ENCODE results near the gene TMEM176A. TPM values are rescaled to one million over a fixed set of nuclear protein-coding genes. Genes with fewer than 3 reads are reported as not detected.

Gene TMEM176A
- total RNA-seq, 1 experiment from 2014 or later, result not detected

DNA sequence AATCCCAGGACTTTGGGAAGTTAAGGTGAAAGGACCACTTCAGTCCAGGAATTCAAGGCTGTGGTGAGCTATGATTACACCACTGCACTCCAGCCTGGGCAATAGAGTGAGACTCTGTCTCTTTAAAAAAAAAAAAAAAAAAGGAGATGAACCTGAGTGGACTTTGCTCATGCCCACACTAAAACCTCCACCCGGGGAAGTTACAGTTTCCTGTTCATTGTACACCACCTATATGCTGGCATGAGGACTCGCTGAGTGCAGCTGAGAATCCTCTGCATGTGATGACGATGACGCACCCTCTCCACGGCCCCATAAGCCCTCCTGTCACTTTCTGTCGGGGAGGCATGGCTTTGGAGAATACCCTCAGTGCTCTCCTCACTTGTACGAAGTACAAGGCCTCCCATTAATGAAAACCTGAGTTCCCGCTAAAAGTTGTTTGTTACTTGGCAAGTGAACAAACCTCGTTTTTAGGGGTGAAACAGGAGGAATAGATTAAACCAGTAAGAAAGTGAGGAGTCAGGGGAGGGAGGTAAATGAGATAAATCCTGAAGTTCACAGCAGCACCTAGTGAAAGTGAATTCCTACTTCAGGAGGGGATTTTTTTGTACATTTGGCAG lies 16.3 kb upstream of the TMEM176A start:
- no peak overlapping the region for H3K9ac ChIP-seq (ENCODE audit: low read length)
- H3K27ac ChIP-seq (ENCODE audit: low read depth, low read length), result no peak overlapping the region
- no peaks in the 10 kb centered on the region for H3K79me2 ChIP-seq (ENCODE audit: insufficient read depth, low read length)
- H2AFZ ChIP-seq (ENCODE audit: low read depth, low read length, poor library complexity, severe bottlenecking), result no peak overlapping the region
- DNase-seq (ENCODE audit: low read depth, low spot score) (no peak), ATAC-seq (no peak)
- no peaks in the 10 kb centered on the region for H4K20me1 ChIP-seq (ENCODE audit: insufficient read depth)
- no peak overlapping the region for H3K4me2 ChIP-seq (ENCODE audit: low read length)
- no peak overlapping the region for H3K4me3 ChIP-seq (replicated peaks in 1 of 2; ENCODE audit: low read depth in 1 of 2, low read length in 2 of 2)
- CTCF ChIA-PET, result no interaction called here
- H3K27me3 ChIP-seq (ENCODE audit: insufficient read depth, low read length), result peaks cover 23% of the 10 kb centered on the region
- H3K36me3 ChIP-seq (ENCODE audit: control insufficient read depth in 1 of 2, insufficient read depth in 2 of 2, low read length in 2 of 2), result no peaks in the 10 kb centered on the region
- POLR2A ChIA-PET, result no interaction called here
- no TSS peak for BruUV-seq (replicated peaks)
- TF ChIP-seq CBX3 (IDR thresholded peaks at IDR 0.05; ENCODE audit: low read depth), result no peak
- TF ChIP-seq, protein P1, sequence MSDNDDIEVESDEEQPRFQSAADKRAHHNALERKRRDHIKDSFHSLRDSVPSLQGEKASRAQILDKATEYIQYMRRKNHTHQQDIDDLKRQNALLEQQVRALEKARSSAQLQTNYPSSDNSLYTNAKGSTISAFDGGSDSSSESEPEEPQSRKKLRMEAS (IDR thresholded peaks at IDR 0.05), result no peak
- TF ChIP-seq YY1 (IDR thresholded peaks at IDR 0.05; ENCODE audit: extremely low read depth, insufficient replicate concordance, low read depth, low read length), result no peak
- TF ChIP-seq CTCF (IDR thresholded peaks at IDR 0.05 in 2 of 3, conservative IDR thresholded peaks at IDR 0.05 in 1 of 3; ENCODE audit: borderline replicate concordance in 1 of 3, insufficient read depth in 1 of 3, low read depth in 2 of 3, low read length in 2 of 3), result no peak
- TF ChIP-seq ZFX (IDR thresholded peaks at IDR 0.05), result no peak
- TF ChIP-seq RAD21 (IDR thresholded peaks at IDR 0.05; ENCODE audit: low read depth), result no peak
- no peak for TF ChIP-seq POLR2A (IDR thresholded peaks at IDR 0.05; ENCODE audit: borderline replicate concordance, extremely low read depth, insufficient read depth, insufficient read length)
- TF ChIP-seq CEBPB (IDR thresholded peaks at IDR 0.05; ENCODE audit: low read depth), result no peak
- TF ChIP-seq SIN3A (IDR thresholded peaks at IDR 0.05; ENCODE audit: low read depth), result no peak
- TF ChIP-seq EZH2 (IDR thresholded peaks at IDR 0.05), result no peak
- TF ChIP-seq FOSL1 (IDR thresholded peaks at IDR 0.05; ENCODE audit: low read depth), result no peak
- no peak for TF ChIP-seq ELF1 (IDR thresholded peaks at IDR 0.05; ENCODE audit: borderline replicate concordance, low read depth)
- TF ChIP-seq EZH2phosphoT487 (IDR thresholded peaks at IDR 0.05; ENCODE audit: borderline replicate concordance), result no peak
- no peak for TF ChIP-seq ZNF274 (IDR thresholded peaks at IDR 0.05; ENCODE audit: low read depth, low read length)
- TF ChIP-seq, protein P2, sequence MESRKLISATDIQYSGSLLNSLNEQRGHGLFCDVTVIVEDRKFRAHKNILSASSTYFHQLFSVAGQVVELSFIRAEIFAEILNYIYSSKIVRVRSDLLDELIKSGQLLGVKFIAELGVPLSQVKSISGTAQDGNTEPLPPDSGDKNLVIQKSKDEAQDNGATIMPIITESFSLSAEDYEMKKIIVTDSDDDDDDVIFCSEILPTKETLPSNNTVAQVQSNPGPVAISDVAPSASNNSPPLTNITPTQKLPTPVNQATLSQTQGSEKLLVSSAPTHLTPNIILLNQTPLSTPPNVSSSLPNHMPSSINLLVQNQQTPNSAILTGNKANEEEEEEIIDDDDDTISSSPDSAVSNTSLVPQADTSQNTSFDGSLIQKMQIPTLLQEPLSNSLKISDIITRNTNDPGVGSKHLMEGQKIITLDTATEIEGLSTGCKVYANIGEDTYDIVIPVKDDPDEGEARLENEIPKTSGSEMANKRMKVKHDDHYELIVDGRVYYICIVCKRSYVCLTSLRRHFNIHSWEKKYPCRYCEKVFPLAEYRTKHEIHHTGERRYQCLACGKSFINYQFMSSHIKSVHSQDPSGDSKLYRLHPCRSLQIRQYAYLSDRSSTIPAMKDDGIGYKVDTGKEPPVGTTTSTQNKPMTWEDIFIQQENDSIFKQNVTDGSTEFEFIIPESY (IDR thresholded peaks at IDR 0.05; ENCODE audit: extremely low read depth, insufficient replicate concordance, low read length), result no peak
- TF ChIP-seq SRF (IDR thresholded peaks at IDR 0.05; ENCODE audit: low read depth), result no peak
- TF ChIP-seq SP1 (IDR thresholded peaks at IDR 0.05; ENCODE audit: low read depth), result no peak
- no peaks in the 10 kb centered on the region; a peak in 1 of 4 replicates for H3K4me1 ChIP-seq (ENCODE audit: control insufficient read depth in 1 of 2, insufficient read depth in 2 of 2, low read length in 2 of 2)
- H3K9me3 ChIP-seq (ENCODE audit: control insufficient read depth in 1 of 2, insufficient read depth in 1 of 2, low read depth in 1 of 2, low read length in 2 of 2), result no peaks in the 10 kb centered on the region
- RAD21 ChIA-PET (ENCODE audit: low non-redundant PET in 1 of 2, low total read pairs in 2 of 2, uncharacterized antibody in 2 of 2, unreplicated experiment in 2 of 2), result no interaction called here
- intact Hi-C loops (cut with micrococcal nuclease), result no loop called here
- no peaks in the 10 kb centered on the region for H3K9me2 ChIP-seq (ENCODE audit: insufficient read depth)
